Stomach (tissue), 4 donors: ENCODE measurements around the gene DEFB124.

Source experiments
- EP300 ChIP-seq: sonication (generic); formaldehyde crosslinking; IDR thresholded peaks from one replicate; pipeline ENCODE4 v1.6.1; 2017; ENCODE audit warnings: antibody characterized with exemption
- POLR2A ChIP-seq, 4 donors: fragments of 450-650 bp; IDR thresholded peaks; one replicate each; pipeline ENCODE4 v1.6.1; 2016; ENCODE audit warnings: antibody characterized with exemption in 4 of 4, control low read depth in 2 of 4, mild to moderate bottlenecking in 1 of 4, moderate library complexity in 1 of 4
- POLR2AphosphoS5 ChIP-seq, 3 donors: sonication (generic); formaldehyde crosslinking; IDR thresholded peaks; one replicate each; pipeline ENCODE4 v1.6.1; 2016; ENCODE audit warnings: antibody characterized with exemption in 3 of 3
- TF ChIP-seq, protein P1 (sequence below), 7 experiments: fragments of 450-650 bp in 4 of 7; fragments of 200-600 bp in 3 of 7; sonication (generic) in 3 of 7; IDR thresholded peaks; one replicate each; pipeline ENCODE4 v1.5.1; 2016 to 2019; ENCODE audit warnings: antibody characterized with exemption in 7 of 7, control low read depth in 2 of 7, mild to moderate bottlenecking in 1 of 7

DNA sequence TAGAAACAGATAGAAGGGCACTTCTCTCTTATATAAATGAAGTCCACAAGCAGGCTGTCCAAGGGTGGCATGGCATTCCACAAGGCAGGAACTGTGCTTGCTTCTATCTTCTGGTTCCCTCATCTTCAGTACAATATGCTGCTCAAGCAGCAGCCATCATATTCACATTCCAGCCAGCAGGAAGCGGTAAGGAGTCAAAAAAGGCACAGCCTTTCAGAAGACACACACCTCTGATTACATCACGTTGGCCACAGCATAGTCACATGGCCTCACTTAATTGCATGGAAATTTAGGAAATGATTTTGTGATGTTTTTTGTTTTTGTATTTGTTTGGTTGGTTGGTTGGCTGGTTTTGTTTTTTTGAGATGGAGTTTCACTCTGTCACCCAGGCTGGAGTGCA is 19.2 kb upstream of the DEFB124 start:
- TF ChIP-seq, protein P1, sequence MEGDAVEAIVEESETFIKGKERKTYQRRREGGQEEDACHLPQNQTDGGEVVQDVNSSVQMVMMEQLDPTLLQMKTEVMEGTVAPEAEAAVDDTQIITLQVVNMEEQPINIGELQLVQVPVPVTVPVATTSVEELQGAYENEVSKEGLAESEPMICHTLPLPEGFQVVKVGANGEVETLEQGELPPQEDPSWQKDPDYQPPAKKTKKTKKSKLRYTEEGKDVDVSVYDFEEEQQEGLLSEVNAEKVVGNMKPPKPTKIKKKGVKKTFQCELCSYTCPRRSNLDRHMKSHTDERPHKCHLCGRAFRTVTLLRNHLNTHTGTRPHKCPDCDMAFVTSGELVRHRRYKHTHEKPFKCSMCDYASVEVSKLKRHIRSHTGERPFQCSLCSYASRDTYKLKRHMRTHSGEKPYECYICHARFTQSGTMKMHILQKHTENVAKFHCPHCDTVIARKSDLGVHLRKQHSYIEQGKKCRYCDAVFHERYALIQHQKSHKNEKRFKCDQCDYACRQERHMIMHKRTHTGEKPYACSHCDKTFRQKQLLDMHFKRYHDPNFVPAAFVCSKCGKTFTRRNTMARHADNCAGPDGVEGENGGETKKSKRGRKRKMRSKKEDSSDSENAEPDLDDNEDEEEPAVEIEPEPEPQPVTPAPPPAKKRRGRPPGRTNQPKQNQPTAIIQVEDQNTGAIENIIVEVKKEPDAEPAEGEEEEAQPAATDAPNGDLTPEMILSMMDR (IDR thresholded peaks at IDR 0.05): no peak
- TF ChIP-seq POLR2A (IDR thresholded peaks at IDR 0.05) (no peak), POLR2AphosphoS5 (IDR thresholded peaks at IDR 0.05) (no peak), EP300 (no peak)
